ENCODE measurements around the gene REN.

DNA sequence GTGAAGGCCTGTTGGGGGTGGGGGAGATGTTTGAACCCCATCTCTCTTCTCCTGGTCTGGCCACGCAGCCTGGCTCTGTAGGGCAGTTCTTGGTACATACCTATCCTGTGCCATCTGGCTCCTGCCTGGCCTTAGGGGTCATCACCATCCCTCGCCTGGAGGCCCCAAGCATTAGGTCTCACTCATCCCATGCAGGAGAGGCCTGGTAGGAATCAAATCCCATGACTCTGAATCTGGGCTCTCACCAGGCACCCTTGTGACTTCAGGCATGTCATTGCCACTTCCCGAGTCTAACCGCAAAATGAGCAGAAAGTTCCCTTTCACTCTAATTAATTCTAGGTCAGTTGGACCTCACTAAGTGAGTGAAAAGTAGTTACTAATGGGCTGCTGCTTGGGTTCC is 51.5 kb downstream of the REN start:
- TF ChIP-seq, protein P1, sequence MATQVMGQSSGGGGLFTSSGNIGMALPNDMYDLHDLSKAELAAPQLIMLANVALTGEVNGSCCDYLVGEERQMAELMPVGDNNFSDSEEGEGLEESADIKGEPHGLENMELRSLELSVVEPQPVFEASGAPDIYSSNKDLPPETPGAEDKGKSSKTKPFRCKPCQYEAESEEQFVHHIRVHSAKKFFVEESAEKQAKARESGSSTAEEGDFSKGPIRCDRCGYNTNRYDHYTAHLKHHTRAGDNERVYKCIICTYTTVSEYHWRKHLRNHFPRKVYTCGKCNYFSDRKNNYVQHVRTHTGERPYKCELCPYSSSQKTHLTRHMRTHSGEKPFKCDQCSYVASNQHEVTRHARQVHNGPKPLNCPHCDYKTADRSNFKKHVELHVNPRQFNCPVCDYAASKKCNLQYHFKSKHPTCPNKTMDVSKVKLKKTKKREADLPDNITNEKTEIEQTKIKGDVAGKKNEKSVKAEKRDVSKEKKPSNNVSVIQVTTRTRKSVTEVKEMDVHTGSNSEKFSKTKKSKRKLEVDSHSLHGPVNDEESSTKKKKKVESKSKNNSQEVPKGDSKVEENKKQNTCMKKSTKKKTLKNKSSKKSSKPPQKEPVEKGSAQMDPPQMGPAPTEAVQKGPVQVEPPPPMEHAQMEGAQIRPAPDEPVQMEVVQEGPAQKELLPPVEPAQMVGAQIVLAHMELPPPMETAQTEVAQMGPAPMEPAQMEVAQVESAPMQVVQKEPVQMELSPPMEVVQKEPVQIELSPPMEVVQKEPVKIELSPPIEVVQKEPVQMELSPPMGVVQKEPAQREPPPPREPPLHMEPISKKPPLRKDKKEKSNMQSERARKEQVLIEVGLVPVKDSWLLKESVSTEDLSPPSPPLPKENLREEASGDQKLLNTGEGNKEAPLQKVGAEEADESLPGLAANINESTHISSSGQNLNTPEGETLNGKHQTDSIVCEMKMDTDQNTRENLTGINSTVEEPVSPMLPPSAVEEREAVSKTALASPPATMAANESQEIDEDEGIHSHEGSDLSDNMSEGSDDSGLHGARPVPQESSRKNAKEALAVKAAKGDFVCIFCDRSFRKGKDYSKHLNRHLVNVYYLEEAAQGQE (IDR thresholded peaks at IDR 0.05; ENCODE audit: insufficient read depth in 1 of 2, low read depth in 2 of 2, low read length in 2 of 2): no peak
- no peak for TF ChIP-seq SIN3A (IDR thresholded peaks at IDR 0.05; ENCODE audit: borderline replicate concordance, insufficient read depth, low read length)

Data from PFSK-1 (cell line).